ENCODE results near the gene RNASE11. TPM values are rescaled to one million over a fixed set of nuclear protein-coding genes. Genes with fewer than 3 reads are reported as not detected.

Gene RNASE11
- total RNA-seq, 2 experiments from 2014 or later = not detected

DNA sequence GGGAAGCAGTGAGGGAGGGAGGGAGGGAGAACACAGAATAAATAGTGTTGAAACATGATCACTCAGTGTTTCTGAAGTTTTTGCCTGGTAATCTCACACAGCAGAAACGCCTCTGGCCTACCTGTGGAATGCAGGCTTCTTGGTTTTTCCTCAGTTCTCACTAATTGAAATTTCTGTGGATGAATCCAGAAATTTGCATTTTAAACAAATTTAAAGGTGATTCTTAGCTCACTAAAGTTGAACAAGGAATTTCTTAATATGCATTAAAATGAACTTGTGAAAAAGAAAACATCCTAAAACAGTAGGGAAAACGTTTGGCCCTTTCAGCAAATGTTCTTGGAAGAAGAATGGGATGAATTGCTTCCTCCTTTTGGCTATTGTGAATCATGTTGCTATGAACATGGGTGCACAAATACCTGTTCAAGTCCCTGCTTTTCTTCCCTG lies 28.3 kb downstream of the RNASE11 start:
- no peaks in the 10 kb centered on the region for H3K9me3 ChIP-seq (ENCODE audit: low read length)
- ChIA-PET CTCF (ENCODE audit: unreplicated experiment) (no interaction called here), POLR2A (interaction anchor here (1.3 kb wide), 1 partner anchor 11 kb away, joined by 4 read pairs; no protein-coding TSS in a partner anchor)
- no peaks in the 10 kb centered on the region for H3K4me1 ChIP-seq (ENCODE audit: insufficient read depth, low read length, poor library complexity, severe bottlenecking)
- no peaks in the 10 kb centered on the region for H3K79me2 ChIP-seq (ENCODE audit: insufficient read depth, low read depth, low read length)
- no TSS peak for BruUV-seq (replicated peaks)
- no peak overlapping the region for H3K4me2 ChIP-seq (ENCODE audit: low read length)
- no peaks in the 10 kb centered on the region for H3K9me2 ChIP-seq (ENCODE audit: insufficient read depth, low read length)
- H3K4me3 ChIP-seq (ENCODE audit: low read depth, low read length, poor library complexity, severe bottlenecking) = no peak overlapping the region
- no peaks in the 10 kb centered on the region for H3K36me3 ChIP-seq (ENCODE audit: insufficient read depth, low read length)
- intact Hi-C loops (cut with micrococcal nuclease; ENCODE audit: unreplicated experiment) = no loop called here
- no peak for TF ChIP-seq EZH2phosphoT487 (IDR thresholded peaks at IDR 0.05; ENCODE audit: borderline replicate concordance, low read depth, low read length)
- TF ChIP-seq, protein P1, sequence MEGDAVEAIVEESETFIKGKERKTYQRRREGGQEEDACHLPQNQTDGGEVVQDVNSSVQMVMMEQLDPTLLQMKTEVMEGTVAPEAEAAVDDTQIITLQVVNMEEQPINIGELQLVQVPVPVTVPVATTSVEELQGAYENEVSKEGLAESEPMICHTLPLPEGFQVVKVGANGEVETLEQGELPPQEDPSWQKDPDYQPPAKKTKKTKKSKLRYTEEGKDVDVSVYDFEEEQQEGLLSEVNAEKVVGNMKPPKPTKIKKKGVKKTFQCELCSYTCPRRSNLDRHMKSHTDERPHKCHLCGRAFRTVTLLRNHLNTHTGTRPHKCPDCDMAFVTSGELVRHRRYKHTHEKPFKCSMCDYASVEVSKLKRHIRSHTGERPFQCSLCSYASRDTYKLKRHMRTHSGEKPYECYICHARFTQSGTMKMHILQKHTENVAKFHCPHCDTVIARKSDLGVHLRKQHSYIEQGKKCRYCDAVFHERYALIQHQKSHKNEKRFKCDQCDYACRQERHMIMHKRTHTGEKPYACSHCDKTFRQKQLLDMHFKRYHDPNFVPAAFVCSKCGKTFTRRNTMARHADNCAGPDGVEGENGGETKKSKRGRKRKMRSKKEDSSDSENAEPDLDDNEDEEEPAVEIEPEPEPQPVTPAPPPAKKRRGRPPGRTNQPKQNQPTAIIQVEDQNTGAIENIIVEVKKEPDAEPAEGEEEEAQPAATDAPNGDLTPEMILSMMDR (conservative IDR thresholded peaks at IDR 0.05; ENCODE audit: low read length) = no peak
- no peak overlapping the region for H3K27ac ChIP-seq (ENCODE audit: low read depth, low read length, poor library complexity, severe bottlenecking)
- no peak overlapping the region for H2AFZ ChIP-seq (ENCODE audit: low read length)
- DNase-seq (ENCODE audit: low spot score) = no peak
- H4K20me1 ChIP-seq (ENCODE audit: insufficient read depth, low read length) = no peaks in the 10 kb centered on the region

GRCh38 chr14:20557212-20557542 lies 30.6 kb downstream of the RNASE11 start:
- Histone ChIP-seq H3K27ac (ENCODE audit: low read depth, low read length, poor library complexity, severe bottlenecking) (no peak overlapping the region), H3K9me3 (ENCODE audit: low read length) (no peaks in the 10 kb centered on the region), H3K79me2 (ENCODE audit: insufficient read depth, low read depth, low read length) (no peaks in the 10 kb centered on the region), H3K9me2 (ENCODE audit: insufficient read depth, low read length) (no peaks in the 10 kb centered on the region), H3K4me3 (ENCODE audit: low read depth, low read length, poor library complexity, severe bottlenecking) (no peak overlapping the region), H3K36me3 (ENCODE audit: insufficient read depth, low read length) (no peaks in the 10 kb centered on the region), H3K4me1 (ENCODE audit: insufficient read depth, low read length, poor library complexity, severe bottlenecking) (no peaks in the 10 kb centered on the region), H4K20me1 (ENCODE audit: insufficient read depth, low read length) (no peaks in the 10 kb centered on the region), H2AFZ (ENCODE audit: low read length) (no peak overlapping the region), H3K4me2 (ENCODE audit: low read length) (no peak overlapping the region)
- no TSS peak for BruUV-seq (replicated peaks)
- intact Hi-C loops (cut with micrococcal nuclease; ENCODE audit: unreplicated experiment) = no loop called here
- ChIA-PET POLR2A (interaction anchor here (1.0 kb wide), 1 partner anchor 650 kb away, joined by 3 read pairs; no protein-coding TSS in a partner anchor), CTCF (ENCODE audit: unreplicated experiment) (no interaction called here)
- TF ChIP-seq, protein P1 (conservative IDR thresholded peaks at IDR 0.05; ENCODE audit: low read length) = no peak
- no peak for TF ChIP-seq EZH2phosphoT487 (IDR thresholded peaks at IDR 0.05; ENCODE audit: borderline replicate concordance, low read depth, low read length)
- DNase-seq (ENCODE audit: low spot score) = no peak

GRCh38 chr14:20556500-20557211 lies 31.1 kb downstream of the RNASE11 start:
- Histone ChIP-seq H4K20me1 (ENCODE audit: insufficient read depth, low read length) (no peaks in the 10 kb centered on the region), H3K79me2 (ENCODE audit: insufficient read depth, low read depth, low read length) (no peaks in the 10 kb centered on the region), H3K27ac (ENCODE audit: low read depth, low read length, poor library complexity, severe bottlenecking) (no peak overlapping the region), H3K36me3 (ENCODE audit: insufficient read depth, low read length) (no peaks in the 10 kb centered on the region), H2AFZ (ENCODE audit: low read length) (no peak overlapping the region), H3K9me3 (ENCODE audit: low read length) (no peaks in the 10 kb centered on the region), H3K4me3 (ENCODE audit: low read depth, low read length, poor library complexity, severe bottlenecking) (no peak overlapping the region), H3K4me2 (ENCODE audit: low read length) (no peak overlapping the region), H3K4me1 (ENCODE audit: insufficient read depth, low read length, poor library complexity, severe bottlenecking) (no peaks in the 10 kb centered on the region), H3K9me2 (ENCODE audit: insufficient read depth, low read length) (no peaks in the 10 kb centered on the region)
- POLR2A ChIA-PET = interaction anchor here (1.0 to 1.3 kb wide), 2 partner anchors 26 to 649 kb away, joined by 3 to 5 read pairs; no protein-coding TSS in a partner anchor
- no peak for DNase-seq (ENCODE audit: low spot score)
- CTCF ChIA-PET (ENCODE audit: unreplicated experiment) = no interaction called here
- TF ChIP-seq, protein P1 (conservative IDR thresholded peaks at IDR 0.05; ENCODE audit: low read length) = no peak
- TF ChIP-seq EZH2phosphoT487 (IDR thresholded peaks at IDR 0.05; ENCODE audit: borderline replicate concordance, low read depth, low read length) = no peak
- BruUV-seq (replicated peaks) = no TSS peak
- intact Hi-C loops (cut with micrococcal nuclease; ENCODE audit: unreplicated experiment) = no loop called here
